Left renal pelvis (tissue), 4 donors: Measurements from ENCODE around the gene NEDD4L. TPM values are rescaled to one million over a fixed set of nuclear protein-coding genes. Genes with fewer than 3 reads are reported as not detected.
"Not testable (repeated sequence)": the region's sequence is repeated elsewhere in the genome, so short reads cannot be mapped to it uniquely, and the experiment has no call there.

ENCODE experiments used
- DNase-seq, 4 donors: peaks; one replicate each; pipeline ENCODE4 v3.0.0-alpha.2; 2013; ENCODE audit warnings: low read depth in 4 of 4, low spot score in 3 of 4
- polyA plus RNA-seq, 4 donors: library from polyadenylated mRNA; unstranded; fragments of 120-200 nt; gene quantifications; one replicate each; pipeline ENCODE4 v1.2.1, GENCODE V29; 2013; ENCODE audit not compliant: insufficient read length in 4 of 4

Gene NEDD4L
- polyA plus RNA-seq, 4 donors = 30.8 to 151 (median 130) TPM

DNA sequence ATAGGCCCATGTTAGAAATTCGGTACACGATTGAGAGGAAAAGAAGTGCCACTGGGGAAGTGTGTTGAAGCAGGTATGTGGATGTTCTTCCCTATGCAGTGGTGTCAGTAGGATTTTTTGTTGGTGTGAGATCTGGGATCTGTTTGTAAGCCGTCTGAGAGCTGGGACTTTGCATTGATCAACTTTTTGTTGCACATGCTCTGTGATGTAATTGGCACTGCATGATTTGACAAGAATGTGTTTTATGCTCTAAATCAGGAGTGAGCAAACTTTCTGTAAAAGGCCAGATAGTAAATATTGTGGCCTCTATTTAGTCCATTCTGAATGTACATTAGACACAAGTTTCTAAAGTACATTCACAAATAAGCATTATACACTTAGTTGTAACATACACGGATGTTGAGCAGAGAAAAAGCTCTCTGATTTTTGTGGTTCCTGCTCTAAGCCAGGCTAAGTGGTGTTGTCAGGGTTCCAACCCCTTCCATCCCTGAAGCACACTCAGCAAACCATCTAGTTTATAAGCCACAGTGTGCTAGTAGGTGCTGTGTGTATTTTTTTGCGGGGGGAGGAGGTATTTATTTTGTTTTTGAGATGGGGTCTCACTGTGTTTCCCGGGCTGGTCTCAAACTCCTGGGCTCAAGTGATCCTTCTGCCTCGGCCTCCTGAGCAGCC lies 235.6 kb downstream of the NEDD4L start:
- no peak for DNase-seq

DNA sequence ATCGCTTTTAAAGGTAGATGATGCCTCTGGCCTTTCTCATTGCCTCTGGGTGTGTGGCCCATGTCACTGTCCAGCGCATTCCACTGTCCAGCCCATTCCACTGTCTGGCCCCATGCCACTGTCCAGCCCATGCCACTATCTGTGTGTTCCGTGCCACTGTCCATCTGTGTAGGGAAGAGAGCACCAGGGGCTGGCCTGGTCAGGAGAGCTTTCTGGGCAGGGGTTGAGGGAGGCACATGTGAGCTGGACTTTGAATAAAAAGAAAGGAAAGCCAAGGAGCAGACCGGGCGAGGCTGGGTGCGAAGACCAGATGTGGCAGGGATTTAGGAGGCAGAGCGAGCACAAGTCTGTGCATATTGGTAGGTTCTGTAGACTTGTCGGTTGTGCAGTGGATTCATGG lies 236.2 kb downstream of the NEDD4L start:
- no peak for DNase-seq

DNA sequence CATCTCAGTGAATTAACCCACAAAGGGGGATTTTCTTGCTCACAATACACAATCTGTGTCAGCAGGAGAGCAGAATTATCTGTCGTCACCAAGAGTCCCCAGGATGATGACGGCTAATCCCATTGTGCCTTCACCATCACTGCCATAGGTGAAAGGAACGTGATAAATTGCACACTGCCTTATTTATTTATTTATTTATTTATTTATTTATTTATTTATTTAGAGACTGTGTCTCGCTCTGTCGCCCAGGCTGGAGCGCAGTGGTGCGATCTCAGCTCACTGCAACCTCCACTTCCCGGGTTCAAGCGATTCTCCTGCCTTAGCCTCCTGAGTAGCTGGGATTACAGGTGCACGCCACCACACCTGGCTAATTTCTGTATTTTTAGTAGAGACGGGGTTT lies 238.8 kb downstream of the NEDD4L start:
- not testable (repeated sequence) for DNase-seq

DNA sequence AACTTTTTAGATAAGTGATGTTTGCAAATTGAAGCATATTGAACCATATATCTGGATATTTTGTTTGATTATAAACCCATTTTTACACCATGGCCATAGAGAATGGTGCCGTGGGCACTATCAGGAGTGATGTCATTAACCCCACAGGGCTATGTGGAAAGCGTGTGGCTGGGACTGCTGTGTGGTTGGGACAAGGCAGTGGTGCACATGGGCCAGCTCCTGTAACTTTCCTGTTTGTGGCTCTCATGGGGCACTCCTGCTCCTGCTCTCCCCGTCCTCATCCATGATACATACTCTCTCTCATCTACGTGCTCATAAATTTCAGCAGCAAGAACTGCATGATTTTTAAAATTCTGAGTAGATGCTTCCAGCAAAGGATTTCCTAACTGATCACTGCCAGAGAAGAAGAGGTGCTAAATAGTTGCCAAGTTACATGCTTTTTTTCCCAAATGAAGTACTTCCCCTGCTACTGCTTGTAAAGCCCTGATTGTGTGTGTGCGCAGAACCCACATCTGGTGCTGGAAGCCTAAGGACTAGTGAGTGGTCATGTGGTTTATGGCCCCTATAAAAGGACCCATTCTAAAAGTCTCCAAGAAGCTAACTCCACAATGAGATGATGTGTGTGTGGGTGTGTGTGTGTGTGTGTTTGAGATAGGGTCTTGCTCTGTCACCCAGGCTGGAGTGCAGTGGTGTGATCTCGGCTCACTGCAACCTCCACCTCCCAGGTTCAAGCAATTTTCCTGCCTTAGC lies 240.8 kb downstream of the NEDD4L start:
- no peak for DNase-seq

DNA sequence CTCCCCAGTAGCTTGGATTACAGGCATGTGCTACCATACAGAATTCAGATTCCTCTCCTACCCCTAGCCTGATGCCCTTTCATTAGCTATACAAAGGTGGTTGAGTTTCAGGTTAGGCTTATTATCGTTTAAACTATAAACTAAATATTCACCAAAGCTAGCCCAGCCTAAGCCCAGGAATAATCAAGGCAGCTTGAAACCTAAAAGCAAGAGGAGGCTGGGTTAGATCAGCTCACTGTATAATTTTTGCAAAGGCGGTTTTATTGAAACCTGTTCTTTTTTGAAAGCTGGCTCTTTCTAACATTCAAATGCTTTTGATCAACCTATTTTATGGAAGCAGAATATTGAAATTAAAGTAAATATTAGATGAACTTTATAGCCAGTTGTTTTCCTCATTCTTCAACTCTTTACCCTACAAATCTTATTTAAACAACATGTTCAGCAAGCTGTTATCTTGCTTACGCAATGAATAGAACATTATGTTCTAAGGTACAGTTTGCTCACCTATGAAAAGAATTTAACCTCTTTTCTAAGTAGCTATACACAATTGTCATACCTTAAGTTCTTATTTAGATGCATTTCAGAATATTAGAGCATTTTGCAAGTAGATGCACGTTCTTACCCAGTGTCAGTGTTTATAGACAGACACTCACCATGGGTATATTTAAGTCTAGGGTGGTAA lies 241.6 kb downstream of the NEDD4L start:
- DNase-seq = no peak

DNA sequence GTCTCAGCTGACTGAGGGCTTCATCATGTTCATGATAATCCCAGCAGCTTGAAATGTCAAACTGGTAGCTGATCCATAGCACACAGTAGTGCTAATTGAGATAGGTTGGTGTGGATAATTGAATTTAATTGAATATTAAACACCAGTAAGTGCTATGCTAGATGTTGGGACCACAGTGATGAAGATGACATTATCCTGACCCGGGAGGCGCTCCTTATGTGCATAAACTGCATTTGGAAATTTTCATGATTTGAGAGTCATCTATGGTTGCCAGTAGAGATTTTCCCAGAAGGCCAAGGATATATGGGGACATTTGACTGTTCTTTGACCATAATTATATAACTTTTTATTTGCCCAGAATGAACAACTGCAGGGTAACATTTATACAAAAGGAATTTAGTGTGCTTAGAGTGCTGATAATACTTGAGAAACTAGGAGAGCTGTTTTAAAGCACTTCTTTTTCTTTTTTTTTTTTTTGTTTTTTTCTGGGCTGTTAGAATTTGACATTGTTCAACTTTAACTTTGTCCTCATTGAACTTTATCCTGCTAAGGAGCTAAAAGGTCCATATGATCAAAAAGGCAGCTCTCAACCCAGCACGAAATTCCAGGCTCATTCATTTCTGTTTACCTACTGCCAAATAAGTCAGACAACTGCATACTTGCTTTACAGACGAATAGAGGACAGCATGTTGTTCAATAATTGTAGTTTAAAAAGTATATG lies 242.8 kb downstream of the NEDD4L start:
- DNase-seq = no peak

DNA sequence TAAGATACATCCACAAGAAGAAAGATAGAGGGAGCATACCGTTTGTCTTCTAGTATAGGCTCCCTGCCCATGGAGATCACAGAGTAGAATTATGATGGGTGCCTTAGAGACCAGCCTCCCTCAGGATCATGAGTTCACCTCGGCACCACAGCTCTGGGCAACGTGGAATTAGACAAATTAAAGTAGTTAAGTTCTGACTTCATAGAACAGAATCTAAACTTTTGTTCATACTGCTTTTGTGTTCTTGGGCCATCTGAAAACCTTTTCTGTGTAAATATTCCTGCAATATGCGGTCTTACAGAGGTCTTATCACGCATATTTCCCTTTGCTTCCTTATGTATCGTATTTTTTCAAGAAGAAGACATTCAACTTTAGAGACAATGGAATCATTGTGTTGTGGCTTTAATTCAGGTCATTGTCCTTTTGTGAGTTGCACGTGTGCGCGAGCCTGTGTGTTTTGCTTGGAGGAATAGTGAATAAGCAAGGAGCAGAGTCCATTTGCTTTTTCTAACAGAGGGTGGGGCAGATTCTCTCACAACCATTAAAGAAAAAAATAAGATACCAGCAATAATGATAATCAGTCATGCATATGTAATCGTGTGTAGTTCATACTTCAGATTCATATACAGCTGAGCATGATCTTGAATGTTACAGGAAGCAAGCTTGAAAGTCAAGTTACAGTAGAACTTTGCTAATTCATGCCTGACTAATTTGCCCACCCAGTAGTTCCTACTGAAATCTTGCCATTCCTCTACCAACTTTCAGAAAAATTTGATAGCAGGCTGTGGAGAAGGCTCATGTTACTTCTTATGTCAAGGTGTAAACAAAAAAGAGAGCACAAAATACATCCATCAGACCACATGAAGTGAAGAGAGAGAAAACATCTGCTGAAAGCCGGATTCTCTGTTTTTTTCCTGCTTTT lies 243.6 kb downstream of the NEDD4L start:
- DNase-seq = no peak

DNA sequence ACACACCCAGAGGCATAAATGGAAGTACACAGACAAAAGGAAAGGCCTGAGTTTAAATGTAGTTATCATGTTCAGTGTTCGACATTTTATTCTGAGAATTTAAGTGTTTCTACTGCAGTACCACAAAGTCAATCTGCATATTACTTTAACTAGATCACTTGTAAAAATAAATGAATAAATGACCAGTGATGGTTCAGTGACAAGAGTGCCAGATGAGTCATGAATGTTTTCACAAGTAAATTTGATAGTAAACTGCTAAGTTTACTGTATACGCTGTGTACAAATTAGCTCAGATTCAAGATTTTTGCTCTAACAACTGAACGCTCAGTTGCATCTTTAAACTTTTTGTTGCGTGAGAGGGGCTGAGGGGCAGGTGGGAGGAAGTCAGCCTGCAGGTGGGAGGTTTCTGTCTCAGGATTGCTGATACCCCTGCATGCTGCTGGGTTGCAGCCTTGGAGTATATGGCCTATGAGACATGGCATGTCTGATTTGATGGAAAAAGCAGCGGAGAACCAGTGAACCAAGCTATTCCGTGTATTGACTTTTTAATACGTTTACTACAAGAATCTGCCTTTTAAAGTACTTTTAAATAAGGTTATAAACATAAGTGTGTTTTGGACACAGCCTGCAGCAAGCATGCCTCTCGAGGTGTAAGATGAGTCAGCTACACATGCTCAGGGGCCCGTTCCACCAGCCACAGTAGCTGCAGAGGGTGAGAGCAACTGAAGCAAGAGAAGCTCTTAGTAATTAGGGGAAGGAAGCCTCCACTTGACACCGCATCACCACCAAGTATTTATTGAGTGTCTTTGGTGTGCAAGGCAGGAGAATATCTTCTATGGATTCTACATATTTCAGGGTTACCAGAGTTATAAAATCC lies 245.1 kb downstream of the NEDD4L start:
- DNase-seq = no peak

DNA sequence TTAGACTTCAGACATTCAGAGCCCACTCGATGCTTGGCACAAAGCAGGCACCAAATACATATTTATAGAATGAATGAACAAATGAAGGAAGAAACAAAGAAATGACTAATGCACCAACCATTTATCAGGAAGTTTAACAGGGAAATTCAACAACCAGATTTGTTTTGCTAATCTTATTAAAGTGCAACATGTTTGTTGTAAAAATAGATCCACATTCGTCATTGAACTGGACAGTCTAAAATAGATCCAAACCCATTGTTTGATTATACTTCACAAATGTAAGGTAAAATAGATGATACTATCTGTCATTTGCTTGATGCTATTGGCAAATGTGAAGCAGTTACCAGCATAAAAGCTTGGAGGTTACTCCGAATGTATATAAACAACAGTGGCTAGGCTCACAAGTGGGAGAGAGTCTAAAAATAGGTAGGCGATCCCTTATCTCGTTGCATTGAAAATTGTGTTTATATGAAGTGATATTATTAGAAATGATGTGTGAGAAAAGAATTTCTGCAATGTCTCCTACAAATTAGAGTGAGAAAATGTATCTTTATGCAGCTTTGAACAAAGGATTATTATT lies 246.2 kb downstream of the NEDD4L start:
- DNase-seq = no peak

DNA sequence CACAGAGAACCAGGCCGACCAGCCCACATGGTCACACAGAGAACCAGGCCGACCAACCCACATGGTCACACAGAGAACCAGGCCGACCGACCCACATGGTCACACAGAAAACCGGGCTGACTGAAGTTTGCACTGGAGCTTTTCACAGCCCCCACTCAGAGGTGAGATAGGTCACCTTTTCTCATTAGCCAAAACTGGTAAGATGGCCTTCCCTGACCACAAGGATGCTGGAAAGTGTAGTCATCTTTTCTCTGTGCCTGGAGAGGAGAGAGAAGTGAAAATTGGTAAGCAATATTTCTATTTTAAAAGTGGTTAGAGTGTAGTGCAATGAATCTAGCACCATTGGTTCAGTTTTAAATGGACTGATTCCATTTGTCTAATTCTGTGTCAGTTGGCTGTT lies 247.1 kb downstream of the NEDD4L start:
- no peak for DNase-seq

DNA sequence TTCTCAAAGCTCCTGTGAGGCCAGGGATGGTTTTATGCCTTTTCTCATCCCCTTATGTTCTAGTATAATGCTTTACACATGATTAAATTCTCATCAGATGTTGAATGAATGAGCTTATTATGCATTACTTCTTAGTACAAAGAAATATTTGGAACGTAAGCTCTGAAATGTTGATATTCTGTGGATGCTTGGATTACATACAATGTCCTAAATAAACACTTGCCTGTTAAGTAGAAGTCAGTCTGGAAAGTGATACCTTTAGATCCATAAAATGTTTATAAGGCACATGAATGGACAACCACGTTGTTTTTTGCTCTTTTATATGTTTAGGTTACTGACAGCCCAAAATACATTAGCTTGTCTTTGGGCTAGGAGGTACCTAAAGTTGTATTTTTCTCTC lies 248.6 kb downstream of the NEDD4L start:
- DNase-seq = no peak

DNA sequence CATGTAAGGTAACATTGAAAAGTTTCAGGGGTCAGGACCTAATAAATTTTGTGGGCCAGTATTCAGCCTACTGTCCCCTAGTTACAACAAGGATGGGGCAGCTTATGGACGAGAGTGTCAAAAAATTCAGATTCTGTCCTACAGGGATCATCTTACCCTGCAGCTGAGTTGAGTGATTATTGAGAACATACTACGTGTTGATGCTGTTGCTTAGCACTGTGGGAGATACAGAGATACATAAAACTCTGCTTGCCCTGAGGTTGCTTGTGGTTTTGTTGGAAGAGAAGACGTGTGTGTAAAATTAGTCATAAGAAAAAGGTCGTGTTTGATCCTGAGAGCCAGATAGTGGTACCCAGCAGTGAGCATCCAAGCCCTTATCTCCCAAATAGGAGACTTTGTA lies 253.2 kb downstream of the NEDD4L start:
- no peak for DNase-seq

DNA sequence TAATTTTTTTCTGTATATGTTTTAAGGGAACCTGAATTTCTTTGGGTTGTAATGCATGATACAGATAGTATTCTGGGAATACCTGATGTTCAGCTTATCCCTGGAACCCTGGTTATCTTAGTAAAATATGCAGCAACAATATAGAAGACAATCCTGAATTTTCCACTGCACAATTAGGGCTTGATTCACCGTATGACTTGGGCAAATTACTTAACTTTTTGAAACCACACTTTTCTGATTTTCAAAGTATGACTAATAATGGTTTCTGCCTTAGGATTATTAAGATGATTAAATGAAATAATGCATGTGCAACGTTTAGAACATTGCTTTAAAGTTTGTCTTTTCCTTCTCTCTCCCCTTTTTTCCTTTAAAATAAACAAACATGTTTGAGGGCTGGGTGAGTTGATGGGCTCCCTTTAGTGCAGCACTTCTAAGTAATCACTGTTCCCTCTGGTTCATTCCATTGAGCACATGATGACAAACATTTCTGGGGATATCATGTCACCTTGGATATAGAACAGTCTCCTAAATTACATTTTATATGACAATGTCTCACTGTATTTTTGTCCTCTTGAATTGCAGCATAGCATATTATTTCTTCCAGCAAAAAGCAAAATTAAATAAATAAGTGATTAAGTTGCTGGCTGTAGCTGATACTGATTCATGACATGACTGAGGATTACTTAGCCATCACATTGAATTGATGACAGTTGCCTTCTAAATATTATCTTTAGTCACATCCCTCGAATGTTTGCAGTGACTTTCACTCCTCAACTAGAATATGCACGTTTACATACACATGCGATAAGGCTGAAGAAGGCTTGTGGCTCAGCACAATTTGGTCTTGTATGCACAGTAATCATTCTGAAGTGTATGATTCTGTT lies 254.5 kb downstream of the NEDD4L start:
- DNase-seq = no peak

DNA sequence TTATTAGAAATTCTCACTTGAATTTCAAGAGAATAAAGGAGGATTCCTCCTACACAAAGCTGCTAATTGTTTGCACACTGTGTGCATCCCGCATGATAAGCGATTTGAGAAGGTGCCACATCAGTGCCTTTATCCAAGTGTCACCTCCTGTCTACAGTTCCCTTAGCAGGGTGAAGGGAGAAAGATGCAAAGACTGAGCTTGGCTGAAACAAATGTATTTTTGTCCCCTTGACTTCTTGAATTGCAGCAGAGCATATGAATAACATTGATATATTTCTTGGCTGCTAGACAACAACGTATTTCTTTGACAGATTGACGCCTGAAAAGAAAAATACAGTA lies 255.1 kb downstream of the NEDD4L start:
- DNase-seq = no peak

DNA sequence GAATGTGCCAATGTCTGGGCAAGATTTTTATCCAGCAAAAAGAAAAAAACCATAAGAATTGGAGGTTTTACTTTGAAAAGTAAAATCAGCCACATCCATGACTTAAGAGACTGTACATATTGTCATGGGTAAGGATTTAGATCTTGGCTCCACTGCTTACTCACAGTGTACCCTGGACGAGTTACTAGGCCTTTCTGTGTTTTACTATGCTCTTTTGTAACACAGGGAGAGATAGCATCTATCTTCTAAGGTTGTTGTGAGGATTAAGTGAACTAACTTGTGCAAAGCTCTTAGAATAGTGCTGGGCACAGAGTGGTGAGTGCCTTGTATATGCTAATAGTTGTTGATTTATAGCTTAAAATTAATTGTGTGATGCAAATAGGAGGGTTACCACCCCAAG lies 255.9 kb downstream of the NEDD4L start:
- DNase-seq = no peak

DNA sequence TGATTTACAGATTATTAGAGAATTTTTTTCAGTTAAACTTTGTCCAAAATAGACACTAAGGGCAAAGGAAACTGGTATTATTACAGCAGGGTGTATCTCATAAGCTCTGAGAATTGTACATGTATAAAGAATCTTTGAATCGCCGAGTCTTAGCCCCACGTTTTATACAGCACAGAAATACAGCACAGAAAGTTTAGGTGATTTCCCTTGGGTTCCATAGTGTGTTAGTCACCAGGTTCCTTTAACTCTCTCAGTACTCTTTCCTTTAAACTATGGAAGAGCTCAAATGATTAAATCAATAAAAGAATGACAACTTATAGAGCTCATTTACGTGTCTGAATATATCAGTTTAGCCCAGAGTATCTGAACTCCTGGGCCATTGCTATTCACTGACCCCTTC lies 256.8 kb downstream of the NEDD4L start:
- DNase-seq = no peak

DNA sequence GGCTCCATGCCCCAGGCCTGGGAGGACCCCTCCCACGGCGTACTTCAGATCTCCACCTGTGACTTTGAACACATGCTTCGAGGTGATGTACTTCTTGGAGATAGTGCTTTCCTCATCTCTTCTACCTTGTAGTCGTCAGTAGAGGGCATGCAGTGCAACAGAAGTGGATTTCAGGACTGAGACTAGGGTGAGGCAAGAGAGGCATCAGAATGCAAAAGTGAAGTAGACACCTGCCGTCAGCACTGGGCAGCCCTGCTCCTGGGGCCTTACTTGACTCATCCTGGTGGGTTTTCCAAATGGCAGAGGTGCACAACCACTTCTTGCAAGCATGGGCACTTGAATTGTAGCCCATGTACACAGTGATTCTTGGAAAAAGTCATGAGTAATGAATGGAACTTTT lies 258.8 kb downstream of the NEDD4L start:
- DNase-seq = no peak

DNA sequence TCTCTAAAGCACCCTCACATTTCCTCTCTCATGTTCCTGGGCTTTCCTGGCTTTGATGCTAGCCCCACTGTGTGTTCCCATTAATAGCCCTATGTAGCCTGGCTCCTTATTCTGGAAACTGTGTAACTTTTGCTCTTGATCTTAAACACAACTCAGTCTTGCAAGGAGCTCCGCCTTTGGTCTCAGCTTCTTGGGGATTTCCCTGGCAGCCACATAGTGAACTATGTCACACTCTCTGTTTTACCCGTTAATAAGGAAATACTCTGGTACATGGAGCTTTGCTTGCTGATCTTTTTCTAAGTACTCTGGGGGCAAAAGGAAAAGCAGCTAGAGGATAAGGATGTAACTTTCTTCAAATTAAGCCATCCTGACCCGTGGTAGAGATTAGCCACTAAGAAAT lies 259.3 kb downstream of the NEDD4L start:
- DNase-seq = no peak
